ENCODE results near the gene FLYWCH2.

FLYWCH2 gene

GRCh38 chr16:2881783-2882649 lies 999 bp upstream of the FLYWCH2 start:
- no peak for TF ChIP-seq CTCF (IDR thresholded peaks at IDR 0.05; ENCODE audit: control insufficient read depth, insufficient read depth, low read depth, low read length, missing control alignments)
- H3K4me3 ChIP-seq (ENCODE audit: control insufficient read depth, low read depth, low read length) = peak overlapping the region; percentile 95
- no peak for DNase-seq (ENCODE audit: low read depth)

- H3K4me3 ChIP-seq (ENCODE audit: control insufficient read depth, low read depth, low read length) = peak overlapping the region; percentile 95
- no peak for TF ChIP-seq CTCF (IDR thresholded peaks at IDR 0.05; ENCODE audit: control insufficient read depth, insufficient read depth, low read depth, low read length, missing control alignments)
- no peak for DNase-seq (ENCODE audit: low read depth)
These were observed 468 bp downstream of the FLYWCH2 start for GRCh38 chr16:2883458-2883908.

- DNase-seq (ENCODE audit: low read depth) = no peak
- TF ChIP-seq CTCF (IDR thresholded peaks at IDR 0.05; ENCODE audit: control insufficient read depth, insufficient read depth, low read depth, low read length, missing control alignments) = no peak
- H3K4me3 ChIP-seq (ENCODE audit: control insufficient read depth, low read depth, low read length) = peak overlapping the region; percentile 95
These were observed 1.0 kb downstream of the FLYWCH2 start for GRCh38 chr16:2884041-2884451.

GRCh38 chr16:2894231-2894630 lies 11.2 kb downstream of the FLYWCH2 start:
- H3K4me3 ChIP-seq (ENCODE audit: control insufficient read depth, low read depth, low read length) = no peak overlapping the region
- DNase-seq (ENCODE audit: low read depth) = no peak
- no peak for TF ChIP-seq CTCF (IDR thresholded peaks at IDR 0.05; ENCODE audit: control insufficient read depth, insufficient read depth, low read depth, low read length, missing control alignments)

DNA sequence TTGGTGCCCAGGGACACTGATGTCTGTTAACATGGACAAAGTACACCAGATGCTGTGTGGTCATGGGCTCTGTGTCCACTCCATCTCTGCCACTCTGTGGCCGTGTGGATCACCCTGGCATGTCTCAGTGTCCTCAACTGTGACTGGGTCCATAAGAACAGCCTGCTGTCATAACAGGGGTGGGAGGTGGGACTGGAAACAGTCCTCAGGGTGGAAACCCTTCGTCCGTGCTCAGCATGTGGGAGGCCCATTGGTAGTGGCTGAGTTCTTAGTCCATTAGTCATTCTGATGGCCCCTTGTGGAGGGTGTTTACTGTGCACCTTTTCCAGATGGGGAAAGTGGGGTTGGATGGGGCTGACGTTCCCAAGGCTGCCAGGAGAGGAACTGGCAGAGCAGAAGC lies 12.8 kb downstream of the FLYWCH2 start:
- DNase-seq (ENCODE audit: low read depth) = no peak
- no peak overlapping the region for H3K4me3 ChIP-seq (ENCODE audit: control insufficient read depth, low read depth, low read length)
- no peak for TF ChIP-seq CTCF (IDR thresholded peaks at IDR 0.05; ENCODE audit: control insufficient read depth, insufficient read depth, low read depth, low read length, missing control alignments)

DNA sequence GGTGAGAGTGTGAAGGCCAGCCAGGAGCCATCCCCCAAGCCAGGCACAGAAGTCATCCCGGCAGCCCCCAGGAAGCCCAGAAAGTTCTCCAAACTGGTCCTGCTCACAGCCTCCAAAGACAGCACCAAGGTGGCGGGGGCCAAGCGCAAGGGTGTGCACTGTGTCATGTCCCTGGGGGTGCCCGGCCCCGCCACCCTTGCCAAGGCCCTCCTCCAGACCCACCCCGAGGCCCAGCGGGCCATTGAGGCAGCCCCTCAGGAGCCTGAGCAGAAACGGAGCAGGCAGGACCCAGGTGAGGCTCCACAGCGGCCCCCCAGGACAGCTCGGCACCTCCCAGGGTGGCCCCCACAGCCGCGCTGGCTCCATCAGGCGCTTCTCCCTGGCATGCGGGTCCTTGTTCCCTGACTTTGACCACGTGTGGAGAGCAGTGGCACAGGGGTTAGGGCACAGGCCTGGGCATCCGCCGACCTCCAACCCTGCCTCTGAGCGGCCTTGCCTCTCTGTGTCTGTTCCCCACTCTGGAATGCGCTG lies 13.5 kb downstream of the FLYWCH2 start:
- DNase-seq (ENCODE audit: low read depth) = no peak
- TF ChIP-seq CTCF (IDR thresholded peaks at IDR 0.05; ENCODE audit: control insufficient read depth, insufficient read depth, low read depth, low read length, missing control alignments) = no peak
- H3K4me3 ChIP-seq (ENCODE audit: control insufficient read depth, low read depth, low read length) = no peak overlapping the region

All from AG09309 (cell line).